ENCODE results near the gene CLDN14.

Gene CLDN14

GRCh38 chr21:36433059-36433709 is 46.7 kb downstream of the CLDN14 start:
- DNase-seq (ENCODE audit: low read depth in 2 of 2) = no peak

- no peak for DNase-seq (ENCODE audit: low read depth in 2 of 2)
Observed at GRCh38 chr21:36431252-36431651, 48.7 kb downstream of the CLDN14 start.

- no peak for DNase-seq (ENCODE audit: low read depth in 2 of 2)
Observed at GRCh38 chr21:36430841-36431240, 49.1 kb downstream of the CLDN14 start.

GRCh38 chr21:36429947-36430546 is 49.9 kb downstream of the CLDN14 start:
- peak; percentile 78 to 80 for DNase-seq (ENCODE audit: low read depth in 2 of 2)

GRCh38 chr21:36428761-36429432 is 51.0 kb downstream of the CLDN14 start:
- no peak for DNase-seq (ENCODE audit: low read depth in 2 of 2)

- DNase-seq (ENCODE audit: low read depth in 2 of 2) = no peak
Observed at GRCh38 chr21:36427502-36427901, 52.4 kb downstream of the CLDN14 start.

GRCh38 chr21:36425286-36425685 is 54.6 kb downstream of the CLDN14 start:
- DNase-seq (ENCODE audit: low read depth in 2 of 2) = peak in 1 of 2 experiments; percentile 16

- DNase-seq (ENCODE audit: low read depth in 2 of 2) = no peak
Observed at GRCh38 chr21:36424592-36424991, 55.3 kb downstream of the CLDN14 start.

- no peak for DNase-seq (ENCODE audit: low read depth in 2 of 2)
Observed at GRCh38 chr21:36423771-36424433, 56.0 kb downstream of the CLDN14 start.

GRCh38 chr21:36422279-36423098 is 57.4 kb downstream of the CLDN14 start:
- DNase-seq (ENCODE audit: low read depth in 2 of 2) = peak in 1 of 2 experiments; percentile 18

- no peak for DNase-seq (ENCODE audit: low read depth in 2 of 2)
Observed at GRCh38 chr21:36420571-36421339, 59.2 kb downstream of the CLDN14 start.

GRCh38 chr21:36419996-36420395 is 59.9 kb downstream of the CLDN14 start:
- peak; percentile 54 to 61 for DNase-seq (ENCODE audit: low read depth in 2 of 2)

GRCh38 chr21:36419241-36419640 is 60.7 kb downstream of the CLDN14 start:
- no peak for DNase-seq (ENCODE audit: low read depth in 2 of 2)

GRCh38 chr21:36415375-36415774 is 64.5 kb downstream of the CLDN14 start:
- DNase-seq (ENCODE audit: low read depth in 2 of 2) = no peak

- no peak for DNase-seq (ENCODE audit: low read depth in 2 of 2)
Observed at GRCh38 chr21:36412916-36413315, 67.0 kb downstream of the CLDN14 start.

GRCh38 chr21:36411301-36411700 is 68.6 kb downstream of the CLDN14 start:
- no peak for DNase-seq (ENCODE audit: low read depth in 2 of 2)

Data from fibroblast of skin of left quadriceps (primary cell).